Neuronal stem cell (in vitro differentiated cells): Measurements from ENCODE around the gene FAM163B.

Source experiments
- DNase-seq: peaks from one replicate; pipeline ENCODE4 v3.0.0-alpha.2; 2013; ENCODE audit warnings: low spot score
- H2AFZ ChIP-seq: one replicate; pipeline ENCODE4 v1.6.1; 2013; ENCODE audit warnings: mild to moderate bottlenecking, low read length, inconsistent platforms
- H2AK5ac ChIP-seq: 2 replicates; pipeline ENCODE4 v1.6.1; 2013; ENCODE audit warnings: low read depth, mild to moderate bottlenecking, inconsistent platforms, low read length, moderate library complexity, mixed read lengths
- H2BK120ac ChIP-seq: 2 replicates; pipeline ENCODE4 v1.6.1; 2013; ENCODE audit warnings: low read depth, mild to moderate bottlenecking, inconsistent platforms, low read length, moderate library complexity, mixed read lengths
- H2BK12ac ChIP-seq: one replicate; pipeline ENCODE4 v1.6.1; 2013; ENCODE audit warnings: low read length, inconsistent platforms
- H2BK15ac ChIP-seq: 2 replicates; pipeline ENCODE4 v1.6.1; 2013; ENCODE audit warnings: mild to moderate bottlenecking, low read length, inconsistent platforms, mixed read lengths
- H2BK5ac ChIP-seq: one replicate; pipeline ENCODE4 v1.6.1; 2013; ENCODE audit warnings: inconsistent platforms, mild to moderate bottlenecking, low read length, moderate library complexity
- H3K14ac ChIP-seq: one replicate; pipeline ENCODE4 v1.6.1; 2013; ENCODE audit warnings: low read length, inconsistent platforms
- H3K18ac ChIP-seq: 2 replicates; pipeline ENCODE4 v1.6.1; 2013; ENCODE audit warnings: low read length, inconsistent platforms
- H3K23ac ChIP-seq: 2 replicates; pipeline ENCODE4 v1.6.1; 2013; ENCODE audit warnings: low read depth, mild to moderate bottlenecking, mixed read lengths, low read length, inconsistent platforms; ENCODE audit not compliant: poor library complexity
- H3K27ac ChIP-seq: replicated peaks from 3 replicates; pipeline ENCODE4 v1.5.1; 2013; ENCODE audit warnings: low read length, inconsistent platforms
- H3K27me3 ChIP-seq, 3 experiments: 2 replicates each; pipeline ENCODE4 v1.6.1; 2013; ENCODE audit warnings: low read length in 3 of 3, mild to moderate bottlenecking in 2 of 3, inconsistent platforms in 1 of 3, low read depth in 1 of 3, mixed read lengths in 1 of 3, moderate library complexity in 1 of 3; ENCODE audit not compliant: control insufficient read depth in 3 of 3, insufficient read depth in 3 of 3
- H3K36me3 ChIP-seq, 2 donors: replicated peaks in 1 of 2; 2 replicates each; pipeline ENCODE4 v1.6.1; 2013; ENCODE audit warnings: low read length in 2 of 2; ENCODE audit not compliant: control insufficient read depth in 2 of 2, insufficient read depth in 2 of 2
- H3K4ac ChIP-seq: 2 replicates; pipeline ENCODE4 v1.6.1; 2013; ENCODE audit warnings: inconsistent platforms, mild to moderate bottlenecking, low read length, moderate library complexity
- H3K4me1 ChIP-seq, 2 donors: 1 replicate in 1 of 2; 2 replicates in 1 of 2; pipeline ENCODE4 v1.6.1; 2013; ENCODE audit warnings: low read length in 2 of 2, low read depth in 1 of 2; ENCODE audit not compliant: control insufficient read depth in 2 of 2, insufficient read depth in 1 of 2
- H3K4me2 ChIP-seq: one replicate; pipeline ENCODE4 v1.6.1; 2013; ENCODE audit warnings: mild to moderate bottlenecking, low read length, inconsistent platforms; ENCODE audit not compliant: insufficient read depth, poor library complexity, severe bottlenecking
- H3K4me3 ChIP-seq, 2 donors: 2 replicates each; pipeline ENCODE4 v1.5.1; 2013; ENCODE audit warnings: low read length in 2 of 2, mild to moderate bottlenecking in 2 of 2, inconsistent platforms in 1 of 2, moderate library complexity in 1 of 2
- H3K79me1 ChIP-seq: one replicate; pipeline ENCODE4 v1.6.1; 2013; ENCODE audit warnings: low read depth, mild to moderate bottlenecking, inconsistent platforms, low read length, moderate library complexity
- H3K9ac ChIP-seq: one replicate; pipeline ENCODE4 v1.6.1; 2013; ENCODE audit warnings: mild to moderate bottlenecking, low read depth, low read length, inconsistent platforms; ENCODE audit not compliant: poor library complexity
- H3K9me3 ChIP-seq, 2 donors: replicated peaks in 1 of 2; 2 replicates each; pipeline versions ENCODE3 to v1.6.1; 2013; ENCODE audit warnings: low read length in 2 of 2, mild to moderate bottlenecking in 2 of 2, inconsistent platforms in 1 of 2, low read depth in 1 of 2, mixed read lengths in 1 of 2, moderate library complexity in 1 of 2; ENCODE audit not compliant: control insufficient read depth in 2 of 2, insufficient read depth in 1 of 2
- H4K8ac ChIP-seq: one replicate; pipeline ENCODE4 v1.6.1; 2013; ENCODE audit warnings: low read depth, mild to moderate bottlenecking, inconsistent platforms, low read length, moderate library complexity
- H4K91ac ChIP-seq: one replicate; pipeline ENCODE4 v1.6.1; 2013; ENCODE audit warnings: low read length, low read depth, mild to moderate bottlenecking, inconsistent platforms; ENCODE audit not compliant: poor library complexity
- WGBS, 2 donors: extraction: QIAGEN DNeasy Blood & Tissue Kit; methylation state at CpG; one replicate each; pipeline ENCODE4 v1.1.7; 2013; ENCODE audit warnings: missing lambda C conversion rate in 2 of 2, mixed read lengths in 1 of 2; ENCODE audit not compliant: insufficient read length in 2 of 2, insufficient replicate concordance in 1 of 2; ENCODE audit errors: extremely low coverage in 2 of 2; 5-methylcytosine and 5-hydroxymethylcytosine counted together

Gene FAM163B

DNA sequence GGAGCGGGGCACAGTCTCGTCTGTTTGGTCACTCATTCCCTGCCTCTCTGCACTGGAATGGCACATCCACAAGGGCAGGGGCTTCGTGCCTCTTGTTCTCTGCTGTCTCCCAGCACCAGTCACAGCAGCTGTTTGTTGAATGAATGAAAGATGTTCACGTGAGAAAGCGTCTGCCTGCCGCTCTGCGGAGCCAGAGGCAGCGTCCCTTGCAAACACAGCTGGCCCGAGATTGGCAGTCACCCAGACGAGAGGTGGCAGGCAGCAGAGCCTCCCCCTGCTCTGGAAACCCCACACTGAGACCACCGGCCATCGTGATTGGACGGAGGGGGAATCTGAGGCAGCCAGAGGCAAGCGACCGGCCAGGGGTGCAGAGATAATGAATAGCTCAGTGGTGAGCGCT, 6.0 kb upstream of the FAM163B start:
- no peak overlapping the region for H3K4me2 ChIP-seq
- no peak overlapping the region for H3K23ac ChIP-seq
- peaks cover 3% of the 10 kb centered on the region in 2 donors for H3K4me1 ChIP-seq
- no CpG with 5 or more reads among the region's 16 CpGs for WGBS, 2 donors
- DNase-seq, result no peak
- H3K36me3 ChIP-seq, result no peaks in the 10 kb centered on the region
- no peak overlapping the region for H2BK5ac ChIP-seq
- no peak overlapping the region for H2BK120ac ChIP-seq
- H2BK15ac ChIP-seq, result no peak overlapping the region
- H2BK12ac ChIP-seq, result no peak overlapping the region
- H2AFZ ChIP-seq, result no peak overlapping the region
- H3K14ac ChIP-seq, result peak overlapping the region; percentile 9
- H3K18ac ChIP-seq, result peak overlapping the region; percentile 62
- peaks cover 0 to 89% (median 0%) of the 10 kb centered on the region in 3 experiments for H3K27me3 ChIP-seq
- no peak overlapping the region for H3K4ac ChIP-seq
- no peaks in the 10 kb centered on the region for H3K9me3 ChIP-seq
- no peak overlapping the region for H4K91ac ChIP-seq
- H3K9ac ChIP-seq, result no peak overlapping the region
- H3K27ac ChIP-seq, result no peak overlapping the region
- no peak overlapping the region for H4K8ac ChIP-seq
- H3K4me3 ChIP-seq, result no peak overlapping the region
- H2AK5ac ChIP-seq, result no peak overlapping the region
- H3K79me1 ChIP-seq, result no peaks in the 10 kb centered on the region

DNA sequence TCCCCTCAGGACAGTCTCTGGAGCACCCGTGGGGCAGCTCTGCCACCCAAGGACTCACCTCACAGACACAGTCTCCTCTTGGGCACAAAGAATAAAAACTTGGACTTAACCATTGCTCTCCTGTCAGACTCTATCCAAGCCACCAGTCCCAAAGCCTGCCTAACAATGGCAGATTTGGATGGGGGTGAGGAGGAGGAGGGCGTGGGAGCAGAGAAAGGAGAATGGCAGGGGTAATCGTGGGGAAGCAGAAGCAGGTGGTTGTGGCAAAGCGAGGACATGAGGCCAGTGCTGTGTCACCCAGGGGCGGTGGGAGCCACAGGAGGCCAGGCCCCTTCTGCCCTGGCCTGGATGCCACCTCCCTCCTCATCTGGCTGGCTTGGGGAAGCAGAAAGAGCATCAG, 5.5 kb upstream of the FAM163B start:
- peaks cover 3 to 4% of the 10 kb centered on the region in 2 donors for H3K4me1 ChIP-seq
- H3K14ac ChIP-seq, result no peak overlapping the region
- no peak overlapping the region for H2AFZ ChIP-seq
- H3K23ac ChIP-seq, result no peak overlapping the region
- H3K79me1 ChIP-seq, result no peaks in the 10 kb centered on the region
- H4K91ac ChIP-seq, result no peak overlapping the region
- no peaks in the 10 kb centered on the region for H3K36me3 ChIP-seq
- H3K9ac ChIP-seq, result no peak overlapping the region
- H3K27me3 ChIP-seq, result peaks cover 0 to 87% (median 2%) of the 10 kb centered on the region in 3 experiments
- H2BK120ac ChIP-seq, result no peak overlapping the region
- WGBS, 2 donors, result no CpG with 5 or more reads among the region's 5 CpGs
- no peak overlapping the region for H2BK5ac ChIP-seq
- no peak overlapping the region for H2BK12ac ChIP-seq
- H3K4me2 ChIP-seq, result no peak overlapping the region
- H3K4me3 ChIP-seq, result no peak overlapping the region
- no peak for DNase-seq
- no peaks in the 10 kb centered on the region for H3K9me3 ChIP-seq
- peak overlapping the region; percentile 62 for H3K18ac ChIP-seq
- H2AK5ac ChIP-seq, result no peak overlapping the region
- no peak overlapping the region for H4K8ac ChIP-seq
- H3K4ac ChIP-seq, result no peak overlapping the region
- no peak overlapping the region for H3K27ac ChIP-seq
- no peak overlapping the region for H2BK15ac ChIP-seq

DNA sequence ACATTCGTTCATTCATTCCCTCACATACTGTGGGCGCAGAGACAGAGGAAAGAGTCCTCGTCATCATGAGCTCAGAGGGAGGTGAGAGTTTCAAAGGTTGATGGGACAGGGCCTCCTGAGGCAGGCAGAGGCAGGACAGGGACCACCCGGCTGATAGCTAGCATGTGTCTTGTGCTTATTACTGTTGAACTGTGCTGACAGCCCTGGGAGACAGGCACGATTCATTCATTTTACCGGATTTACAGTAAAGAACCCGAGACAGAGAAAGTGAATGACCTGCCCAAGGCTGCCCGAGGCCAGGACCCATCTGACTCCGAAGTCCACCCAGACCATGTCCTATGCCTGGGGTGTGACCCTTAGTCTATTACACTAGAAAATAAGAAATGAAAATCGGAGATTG, 4.9 kb upstream of the FAM163B start:
- Histone ChIP-seq H2BK15ac (no peak overlapping the region), H2BK12ac (no peak overlapping the region), H2BK5ac (no peak overlapping the region), H2BK120ac (no peak overlapping the region), H4K8ac (no peak overlapping the region), H3K4me3 (no peak overlapping the region), H4K91ac (no peak overlapping the region), H2AK5ac (no peak overlapping the region), H3K9me3 (no peaks in the 10 kb centered on the region), H3K27ac (no peak overlapping the region), H2AFZ (no peak overlapping the region), H3K9ac (no peak overlapping the region), H3K27me3 (peaks cover 0 to 88% (median 5%) of the 10 kb centered on the region in 3 experiments), H3K14ac (no peak overlapping the region), H3K79me1 (no peaks in the 10 kb centered on the region), H3K18ac (no peak overlapping the region), H3K4me2 (no peak overlapping the region), H3K4me1 (peaks cover 3 to 4% of the 10 kb centered on the region in 2 donors), H3K23ac (no peak overlapping the region), H3K36me3 (no peaks in the 10 kb centered on the region), H3K4ac (no peak overlapping the region)
- WGBS, 2 donors, result no CpG with 5 or more reads among the region's 10 CpGs
- no peak for DNase-seq

DNA sequence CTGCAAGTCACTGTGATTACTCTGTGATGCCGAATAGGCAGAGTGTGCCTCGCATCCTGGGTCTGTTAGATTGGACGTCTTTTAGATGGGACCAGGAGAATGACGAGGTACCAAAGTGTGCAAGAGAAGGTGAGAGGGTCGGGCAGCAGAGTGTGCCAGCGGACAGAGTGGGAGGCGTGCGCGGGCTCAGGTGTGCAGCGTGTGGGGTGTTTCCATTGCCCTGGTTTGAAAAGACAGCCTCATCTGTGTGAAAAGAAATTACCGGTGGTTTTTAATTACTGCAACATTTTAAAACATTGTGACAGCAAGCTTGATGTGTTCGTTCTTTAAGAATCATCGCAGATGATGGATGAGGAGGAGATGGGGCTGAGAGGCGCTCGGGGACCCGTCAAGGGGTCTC, 4.2 kb upstream of the FAM163B start:
- Histone ChIP-seq H4K8ac (no peak overlapping the region), H2AK5ac (no peak overlapping the region), H2BK120ac (no peak overlapping the region), H2BK5ac (no peak overlapping the region), H3K14ac (no peak overlapping the region), H3K27me3 (peaks cover 0 to 90% (median 11%) of the 10 kb centered on the region in 3 experiments), H3K27ac (no peak overlapping the region), H3K18ac (no peak overlapping the region), H4K91ac (no peak overlapping the region), H3K4me3 (no peak overlapping the region), H2BK12ac (no peak overlapping the region), H3K9ac (no peak overlapping the region), H3K4ac (no peak overlapping the region), H2BK15ac (no peak overlapping the region), H3K9me3 (no peaks in the 10 kb centered on the region), H3K79me1 (no peaks in the 10 kb centered on the region), H3K4me1 (peaks cover 3 to 4% of the 10 kb centered on the region in 2 donors), H2AFZ (no peak overlapping the region), H3K23ac (no peak overlapping the region), H3K4me2 (no peak overlapping the region), H3K36me3 (no peaks in the 10 kb centered on the region)
- DNase-seq, result no peak
- WGBS, 2 donors, result no CpG with 5 or more reads among the region's 16 CpGs
